Neuronal stem cell (in vitro differentiated cells): ENCODE measurements around the gene DGKD.

Experiments
- DNase-seq: peaks from one replicate; pipeline ENCODE4 v3.0.0-alpha.2; 2013; ENCODE audit warnings: low spot score
- H2AFZ ChIP-seq: one replicate; pipeline ENCODE4 v1.6.1; 2013; ENCODE audit warnings: mild to moderate bottlenecking, low read length, inconsistent platforms
- H2AK5ac ChIP-seq: 2 replicates; pipeline ENCODE4 v1.6.1; 2013; ENCODE audit warnings: low read depth, mild to moderate bottlenecking, inconsistent platforms, low read length, moderate library complexity, mixed read lengths
- H2BK120ac ChIP-seq: 2 replicates; pipeline ENCODE4 v1.6.1; 2013; ENCODE audit warnings: low read depth, mild to moderate bottlenecking, inconsistent platforms, low read length, moderate library complexity, mixed read lengths
- H2BK12ac ChIP-seq: one replicate; pipeline ENCODE4 v1.6.1; 2013; ENCODE audit warnings: low read length, inconsistent platforms
- H2BK15ac ChIP-seq: 2 replicates; pipeline ENCODE4 v1.6.1; 2013; ENCODE audit warnings: mild to moderate bottlenecking, low read length, inconsistent platforms, mixed read lengths
- H2BK5ac ChIP-seq: one replicate; pipeline ENCODE4 v1.6.1; 2013; ENCODE audit warnings: inconsistent platforms, mild to moderate bottlenecking, low read length, moderate library complexity
- H3K14ac ChIP-seq: one replicate; pipeline ENCODE4 v1.6.1; 2013; ENCODE audit warnings: low read length, inconsistent platforms
- H3K18ac ChIP-seq: 2 replicates; pipeline ENCODE4 v1.6.1; 2013; ENCODE audit warnings: low read length, inconsistent platforms
- H3K23ac ChIP-seq: 2 replicates; pipeline ENCODE4 v1.6.1; 2013; ENCODE audit warnings: low read depth, mild to moderate bottlenecking, mixed read lengths, low read length, inconsistent platforms; ENCODE audit not compliant: poor library complexity
- H3K27ac ChIP-seq: replicated peaks from 3 replicates; pipeline ENCODE4 v1.5.1; 2013; ENCODE audit warnings: low read length, inconsistent platforms
- H3K27me3 ChIP-seq, 3 experiments: 2 replicates each; pipeline ENCODE4 v1.6.1; 2013; ENCODE audit warnings: low read length in 3 of 3, mild to moderate bottlenecking in 2 of 3, inconsistent platforms in 1 of 3, low read depth in 1 of 3, mixed read lengths in 1 of 3, moderate library complexity in 1 of 3; ENCODE audit not compliant: control insufficient read depth in 3 of 3, insufficient read depth in 3 of 3
- H3K36me3 ChIP-seq, 2 donors: replicated peaks in 1 of 2; 2 replicates each; pipeline ENCODE4 v1.6.1; 2013; ENCODE audit warnings: low read length in 2 of 2; ENCODE audit not compliant: control insufficient read depth in 2 of 2, insufficient read depth in 2 of 2
- H3K4ac ChIP-seq: 2 replicates; pipeline ENCODE4 v1.6.1; 2013; ENCODE audit warnings: inconsistent platforms, mild to moderate bottlenecking, low read length, moderate library complexity
- H3K4me1 ChIP-seq, 2 donors: 1 replicate in 1 of 2; 2 replicates in 1 of 2; pipeline ENCODE4 v1.6.1; 2013; ENCODE audit warnings: low read length in 2 of 2, low read depth in 1 of 2; ENCODE audit not compliant: control insufficient read depth in 2 of 2, insufficient read depth in 1 of 2
- H3K4me2 ChIP-seq: one replicate; pipeline ENCODE4 v1.6.1; 2013; ENCODE audit warnings: mild to moderate bottlenecking, low read length, inconsistent platforms; ENCODE audit not compliant: insufficient read depth, poor library complexity, severe bottlenecking
- H3K4me3 ChIP-seq, 2 donors: 2 replicates each; pipeline ENCODE4 v1.5.1; 2013; ENCODE audit warnings: low read length in 2 of 2, mild to moderate bottlenecking in 2 of 2, inconsistent platforms in 1 of 2, moderate library complexity in 1 of 2
- H3K79me1 ChIP-seq: one replicate; pipeline ENCODE4 v1.6.1; 2013; ENCODE audit warnings: low read depth, mild to moderate bottlenecking, inconsistent platforms, low read length, moderate library complexity
- H3K9ac ChIP-seq: one replicate; pipeline ENCODE4 v1.6.1; 2013; ENCODE audit warnings: mild to moderate bottlenecking, low read depth, low read length, inconsistent platforms; ENCODE audit not compliant: poor library complexity
- H3K9me3 ChIP-seq, 2 donors: replicated peaks in 1 of 2; 2 replicates each; pipeline versions ENCODE3 to v1.6.1; 2013; ENCODE audit warnings: low read length in 2 of 2, mild to moderate bottlenecking in 2 of 2, inconsistent platforms in 1 of 2, low read depth in 1 of 2, mixed read lengths in 1 of 2, moderate library complexity in 1 of 2; ENCODE audit not compliant: control insufficient read depth in 2 of 2, insufficient read depth in 1 of 2
- H4K8ac ChIP-seq: one replicate; pipeline ENCODE4 v1.6.1; 2013; ENCODE audit warnings: low read depth, mild to moderate bottlenecking, inconsistent platforms, low read length, moderate library complexity
- H4K91ac ChIP-seq: one replicate; pipeline ENCODE4 v1.6.1; 2013; ENCODE audit warnings: low read length, low read depth, mild to moderate bottlenecking, inconsistent platforms; ENCODE audit not compliant: poor library complexity
- WGBS, 2 donors: extraction: QIAGEN DNeasy Blood & Tissue Kit; methylation state at CpG; one replicate each; pipeline ENCODE4 v1.1.7; 2013; ENCODE audit warnings: missing lambda C conversion rate in 2 of 2, mixed read lengths in 1 of 2; ENCODE audit not compliant: insufficient read length in 2 of 2, insufficient replicate concordance in 1 of 2; ENCODE audit errors: extremely low coverage in 2 of 2; 5-methylcytosine and 5-hydroxymethylcytosine counted together

DGKD gene

GRCh38 chr2:233497692-233498091 lies 143.4 kb downstream of the DGKD start:
- Histone ChIP-seq H2BK15ac (no peak overlapping the region), H3K4me1 (no peaks in the 10 kb centered on the region), H3K4ac (no peak overlapping the region), H3K4me3 (no peak overlapping the region), H3K27ac (no peak overlapping the region), H3K4me2 (no peak overlapping the region), H4K91ac (no peak overlapping the region), H2BK12ac (no peak overlapping the region), H3K9ac (no peak overlapping the region), H2BK5ac (no peak overlapping the region), H4K8ac (no peak overlapping the region), H2BK120ac (no peak overlapping the region), H3K23ac (no peak overlapping the region), H3K18ac (no peak overlapping the region), H3K27me3 (no peaks in the 10 kb centered on the region), H3K36me3 (peaks cover 3 to 54% of the 10 kb centered on the region in 2 donors), H2AK5ac (no peak overlapping the region), H3K14ac (no peak overlapping the region), H3K79me1 (no peaks in the 10 kb centered on the region), H3K9me3 (peaks cover 4 to 6% of the 10 kb centered on the region in 2 donors), H2AFZ (no peak overlapping the region)
- DNase-seq, result no peak
- no CpG with 5 or more reads among the region's 2 CpGs for WGBS, 2 donors

GRCh38 chr2:233498126-233498525 lies 143.8 kb downstream of the DGKD start:
- Histone ChIP-seq H3K27ac (no peak overlapping the region), H3K4me2 (no peak overlapping the region), H3K9me3 (peaks cover 6 to 8% of the 10 kb centered on the region in 2 donors), H2AK5ac (no peak overlapping the region), H3K9ac (no peak overlapping the region), H4K91ac (no peak overlapping the region), H4K8ac (no peak overlapping the region), H3K23ac (no peak overlapping the region), H3K79me1 (no peaks in the 10 kb centered on the region), H2BK15ac (no peak overlapping the region), H3K18ac (no peak overlapping the region), H2BK5ac (no peak overlapping the region), H3K4me1 (no peaks in the 10 kb centered on the region), H2BK120ac (no peak overlapping the region), H3K36me3 (peaks cover 3 to 50% of the 10 kb centered on the region in 2 donors), H2BK12ac (no peak overlapping the region), H2AFZ (no peak overlapping the region), H3K4me3 (no peak overlapping the region), H3K27me3 (no peaks in the 10 kb centered on the region), H3K4ac (no peak overlapping the region), H3K14ac (no peak overlapping the region)
- DNase-seq, result no peak
- no CpG with 5 or more reads among the region's 2 CpGs for WGBS, 2 donors

GRCh38 chr2:233499928-233500327 lies 145.6 kb downstream of the DGKD start:
- no peak overlapping the region for H3K27ac ChIP-seq
- H3K9me3 ChIP-seq, result peaks cover 6 to 21% of the 10 kb centered on the region in 2 donors
- H4K91ac ChIP-seq, result no peak overlapping the region
- H2AFZ ChIP-seq, result no peak overlapping the region
- no peaks in the 10 kb centered on the region for H3K4me1 ChIP-seq
- H3K14ac ChIP-seq, result no peak overlapping the region
- no peaks in the 10 kb centered on the region for H3K27me3 ChIP-seq
- no peak overlapping the region for H2BK15ac ChIP-seq
- H2BK120ac ChIP-seq, result no peak overlapping the region
- no CpG with 5 or more reads among the region's 2 CpGs for WGBS, 2 donors
- H3K4me2 ChIP-seq, result no peak overlapping the region
- no peak overlapping the region for H2BK12ac ChIP-seq
- no peak overlapping the region for H4K8ac ChIP-seq
- H3K4me3 ChIP-seq, result no peak overlapping the region
- DNase-seq, result no peak
- H3K79me1 ChIP-seq, result no peaks in the 10 kb centered on the region
- H3K36me3 ChIP-seq, result peaks cover 3 to 40% of the 10 kb centered on the region in 2 donors
- no peak overlapping the region for H3K18ac ChIP-seq
- H3K23ac ChIP-seq, result no peak overlapping the region
- no peak overlapping the region for H2AK5ac ChIP-seq
- H3K9ac ChIP-seq, result no peak overlapping the region
- H2BK5ac ChIP-seq, result no peak overlapping the region
- no peak overlapping the region for H3K4ac ChIP-seq

- no peak overlapping the region for H3K4me3 ChIP-seq
- no CpG with 5 or more reads among the region's 3 CpGs for WGBS, 2 donors
- H3K4me2 ChIP-seq, result no peak overlapping the region
- H3K36me3 ChIP-seq, result peaks cover 3 to 26% of the 10 kb centered on the region in 2 donors
- no peak overlapping the region for H4K91ac ChIP-seq
- H3K18ac ChIP-seq, result no peak overlapping the region
- H2BK12ac ChIP-seq, result no peak overlapping the region
- DNase-seq, result no peak
- H3K79me1 ChIP-seq, result no peaks in the 10 kb centered on the region
- no peak overlapping the region for H2AK5ac ChIP-seq
- no peaks in the 10 kb centered on the region for H3K4me1 ChIP-seq
- H3K9me3 ChIP-seq, result peaks cover 6 to 26% of the 10 kb centered on the region in 2 donors
- no peak overlapping the region for H2BK15ac ChIP-seq
- H2BK120ac ChIP-seq, result no peak overlapping the region
- no peak overlapping the region for H3K27ac ChIP-seq
- no peak overlapping the region for H2BK5ac ChIP-seq
- no peak overlapping the region for H3K9ac ChIP-seq
- no peak overlapping the region for H3K14ac ChIP-seq
- H3K4ac ChIP-seq, result no peak overlapping the region
- no peak overlapping the region for H2AFZ ChIP-seq
- no peaks in the 10 kb centered on the region for H3K27me3 ChIP-seq
- no peak overlapping the region for H4K8ac ChIP-seq
- no peak overlapping the region for H3K23ac ChIP-seq
These were observed 147.1 kb downstream of the DGKD start for GRCh38 chr2:233501198-233502076.
